ENCODE data around the gene PPP1CB.
A peak's percentile ranks its signal among the peaks of the same experiment; 100 is the strongest.

Gene PPP1CB

GRCh38 chr2:28810384-28811285 lies 59.0 kb downstream of the PPP1CB start, which contains the start of gene SPDYA:
Gene SPDYA (plus strand): TSS chr2:28810834. CDS start chr2:28816015, 5,181 bp downstream.
- H2AFZ ChIP-seq (ENCODE audit: low read length): no peak within 1 kb of the TSS
- WGBS, 2 donors (ENCODE audit: extremely low coverage in 2 of 2, insufficient read length in 2 of 2, insufficient replicate concordance in 1 of 2): no CpG with 5 or more reads among the region's 97 CpGs
- H4K91ac ChIP-seq (ENCODE audit: low read depth, low read length, poor library complexity): no peak within 1 kb of the TSS
- peak within 1 kb of the TSS; percentile 80 for H3K23ac ChIP-seq (ENCODE audit: low read depth, low read length, poor library complexity)
- peak; percentile 54 for DNase-seq (ENCODE audit: low spot score)
- H3K27ac ChIP-seq (replicated peaks; ENCODE audit: low read length): peak within 1 kb of the TSS; percentile 75
- H2BK5ac ChIP-seq (ENCODE audit: low read length): no peak within 1 kb of the TSS
- peak within 1 kb of the TSS; percentile 83 for H3K4me2 ChIP-seq (ENCODE audit: insufficient read depth, low read length, poor library complexity, severe bottlenecking)
- peak within 1 kb of the TSS in 1 of 2 donors; percentile 86 for H3K4me3 ChIP-seq (ENCODE audit: low read length in 2 of 2)
- peaks cover 0 to 6% of the 10 kb centered on the region in 2 donors for H3K4me1 ChIP-seq (ENCODE audit: control insufficient read depth in 2 of 2, insufficient read depth in 1 of 2, low read depth in 1 of 2, low read length in 2 of 2)
- H2BK15ac ChIP-seq (ENCODE audit: low read length): no peak within 1 kb of the TSS
- peaks cover 0 to 2% of the 10 kb centered on the region in 2 donors for H3K9me3 ChIP-seq (replicated peaks in 1 of 2; ENCODE audit: control insufficient read depth in 2 of 2, insufficient read depth in 1 of 2, low read depth in 1 of 2, low read length in 2 of 2)
- peaks cover 0 to 38% of the 10 kb centered on the region in 2 donors for H3K36me3 ChIP-seq (replicated peaks in 1 of 2; ENCODE audit: control insufficient read depth in 2 of 2, insufficient read depth in 2 of 2, low read length in 2 of 2)
- peak within 1 kb of the TSS; percentile 61 for H2BK120ac ChIP-seq (ENCODE audit: low read depth, low read length)
- peak within 1 kb of the TSS; percentile 60 for H3K9ac ChIP-seq (ENCODE audit: low read depth, low read length, poor library complexity)
- peaks cover 1% of the 10 kb centered on the region for H3K79me1 ChIP-seq (ENCODE audit: low read depth, low read length)
- peaks cover 0 to 8% (median 0%) of the 10 kb centered on the region in 3 experiments for H3K27me3 ChIP-seq (ENCODE audit: control insufficient read depth in 3 of 3, insufficient read depth in 3 of 3, low read depth in 1 of 3, low read length in 3 of 3)
- H2AK5ac ChIP-seq (ENCODE audit: low read depth, low read length): peak within 1 kb of the TSS; percentile 92
- H2BK12ac ChIP-seq (ENCODE audit: low read length): peak within 1 kb of the TSS; percentile 97
- H3K4ac ChIP-seq (ENCODE audit: low read length): no peak within 1 kb of the TSS
- H4K8ac ChIP-seq (ENCODE audit: low read depth, low read length): peak within 1 kb of the TSS; percentile 43
- peak within 1 kb of the TSS; percentile 97 for H3K18ac ChIP-seq (ENCODE audit: low read length)
- peak within 1 kb of the TSS; percentile 89 for H3K14ac ChIP-seq (ENCODE audit: low read length)

GRCh38 chr2:28818053-28818452 lies 66.4 kb downstream of the PPP1CB start:
- Histone ChIP-seq H2BK15ac (ENCODE audit: low read length) (no peak overlapping the region), H4K8ac (ENCODE audit: low read depth, low read length) (no peak overlapping the region), H3K23ac (ENCODE audit: low read depth, low read length, poor library complexity) (no peak overlapping the region), H3K4me3 (ENCODE audit: low read length in 2 of 2) (no peak overlapping the region), H3K4me1 (ENCODE audit: control insufficient read depth in 2 of 2, insufficient read depth in 1 of 2, low read depth in 1 of 2, low read length in 2 of 2) (no peaks in the 10 kb centered on the region), H3K9me3 (replicated peaks in 1 of 2; ENCODE audit: control insufficient read depth in 2 of 2, insufficient read depth in 1 of 2, low read depth in 1 of 2, low read length in 2 of 2) (no peaks in the 10 kb centered on the region), H2BK5ac (ENCODE audit: low read length) (no peak overlapping the region), H3K27me3 (ENCODE audit: control insufficient read depth in 3 of 3, insufficient read depth in 3 of 3, low read depth in 1 of 3, low read length in 3 of 3) (no peaks in the 10 kb centered on the region), H2BK12ac (ENCODE audit: low read length) (no peak overlapping the region), H3K18ac (ENCODE audit: low read length) (no peak overlapping the region), H2AK5ac (ENCODE audit: low read depth, low read length) (no peak overlapping the region), H3K36me3 (replicated peaks in 1 of 2; ENCODE audit: control insufficient read depth in 2 of 2, insufficient read depth in 2 of 2, low read length in 2 of 2) (no peaks in the 10 kb centered on the region), H3K79me1 (ENCODE audit: low read depth, low read length) (no peaks in the 10 kb centered on the region), H2BK120ac (ENCODE audit: low read depth, low read length) (no peak overlapping the region), H3K27ac (replicated peaks; ENCODE audit: low read length) (no peak overlapping the region), H3K14ac (ENCODE audit: low read length) (no peak overlapping the region), H4K91ac (ENCODE audit: low read depth, low read length, poor library complexity) (no peak overlapping the region), H2AFZ (ENCODE audit: low read length) (no peak overlapping the region), H3K4me2 (ENCODE audit: insufficient read depth, low read length, poor library complexity, severe bottlenecking) (no peak overlapping the region), H3K4ac (ENCODE audit: low read length) (no peak overlapping the region), H3K9ac (ENCODE audit: low read depth, low read length, poor library complexity) (no peak overlapping the region)
- no peak for DNase-seq (ENCODE audit: low spot score)
- no CpG with 5 or more reads among the region's 3 CpGs for WGBS, 2 donors (ENCODE audit: extremely low coverage in 2 of 2, insufficient read length in 2 of 2, insufficient replicate concordance in 1 of 2)

GRCh38 chr2:28821295-28821958 lies 69.8 kb downstream of the PPP1CB start:
- Histone ChIP-seq H3K23ac (ENCODE audit: low read depth, low read length, poor library complexity) (no peak overlapping the region), H3K36me3 (replicated peaks in 1 of 2; ENCODE audit: control insufficient read depth in 2 of 2, insufficient read depth in 2 of 2, low read length in 2 of 2) (no peaks in the 10 kb centered on the region), H3K4me2 (ENCODE audit: insufficient read depth, low read length, poor library complexity, severe bottlenecking) (no peak overlapping the region), H2AK5ac (ENCODE audit: low read depth, low read length) (no peak overlapping the region), H4K91ac (ENCODE audit: low read depth, low read length, poor library complexity) (no peak overlapping the region), H3K27me3 (ENCODE audit: control insufficient read depth in 3 of 3, insufficient read depth in 3 of 3, low read depth in 1 of 3, low read length in 3 of 3) (no peaks in the 10 kb centered on the region), H3K27ac (replicated peaks; ENCODE audit: low read length) (no peak overlapping the region), H3K79me1 (ENCODE audit: low read depth, low read length) (no peaks in the 10 kb centered on the region), H4K8ac (ENCODE audit: low read depth, low read length) (no peak overlapping the region), H3K9ac (ENCODE audit: low read depth, low read length, poor library complexity) (no peak overlapping the region), H3K18ac (ENCODE audit: low read length) (no peak overlapping the region), H2BK15ac (ENCODE audit: low read length) (no peak overlapping the region), H3K4me1 (ENCODE audit: control insufficient read depth in 2 of 2, insufficient read depth in 1 of 2, low read depth in 1 of 2, low read length in 2 of 2) (no peaks in the 10 kb centered on the region), H2BK5ac (ENCODE audit: low read length) (no peak overlapping the region), H3K9me3 (replicated peaks in 1 of 2; ENCODE audit: control insufficient read depth in 2 of 2, insufficient read depth in 1 of 2, low read depth in 1 of 2, low read length in 2 of 2) (no peaks in the 10 kb centered on the region), H3K14ac (ENCODE audit: low read length) (no peak overlapping the region), H3K4me3 (ENCODE audit: low read length in 2 of 2) (no peak overlapping the region), H2BK12ac (ENCODE audit: low read length) (no peak overlapping the region), H2AFZ (ENCODE audit: low read length) (no peak overlapping the region), H3K4ac (ENCODE audit: low read length) (no peak overlapping the region), H2BK120ac (ENCODE audit: low read depth, low read length) (no peak overlapping the region)
- no CpG with 5 or more reads among the region's 8 CpGs for WGBS, 2 donors (ENCODE audit: extremely low coverage in 2 of 2, insufficient read length in 2 of 2, insufficient replicate concordance in 1 of 2)
- peak; percentile 47 for DNase-seq (ENCODE audit: low spot score)

- Histone ChIP-seq H2AK5ac (ENCODE audit: low read depth, low read length) (no peak overlapping the region), H3K4me3 (ENCODE audit: low read length in 2 of 2) (no peak overlapping the region), H3K79me1 (ENCODE audit: low read depth, low read length) (no peaks in the 10 kb centered on the region), H2AFZ (ENCODE audit: low read length) (no peak overlapping the region), H3K27ac (replicated peaks; ENCODE audit: low read length) (no peak overlapping the region), H3K36me3 (replicated peaks in 1 of 2; ENCODE audit: control insufficient read depth in 2 of 2, insufficient read depth in 2 of 2, low read length in 2 of 2) (no peaks in the 10 kb centered on the region), H2BK120ac (ENCODE audit: low read depth, low read length) (no peak overlapping the region), H3K9ac (ENCODE audit: low read depth, low read length, poor library complexity) (no peak overlapping the region), H3K14ac (ENCODE audit: low read length) (no peak overlapping the region), H2BK12ac (ENCODE audit: low read length) (no peak overlapping the region), H2BK15ac (ENCODE audit: low read length) (no peak overlapping the region), H3K18ac (ENCODE audit: low read length) (no peak overlapping the region), H3K23ac (ENCODE audit: low read depth, low read length, poor library complexity) (no peak overlapping the region), H3K4me1 (ENCODE audit: control insufficient read depth in 2 of 2, insufficient read depth in 1 of 2, low read depth in 1 of 2, low read length in 2 of 2) (no peaks in the 10 kb centered on the region), H3K4me2 (ENCODE audit: insufficient read depth, low read length, poor library complexity, severe bottlenecking) (no peak overlapping the region), H3K9me3 (replicated peaks in 1 of 2; ENCODE audit: control insufficient read depth in 2 of 2, insufficient read depth in 1 of 2, low read depth in 1 of 2, low read length in 2 of 2) (no peaks in the 10 kb centered on the region), H3K27me3 (ENCODE audit: control insufficient read depth in 3 of 3, insufficient read depth in 3 of 3, low read depth in 1 of 3, low read length in 3 of 3) (no peaks in the 10 kb centered on the region), H4K8ac (ENCODE audit: low read depth, low read length) (no peak overlapping the region), H2BK5ac (ENCODE audit: low read length) (no peak overlapping the region), H3K4ac (ENCODE audit: low read length) (no peak overlapping the region), H4K91ac (ENCODE audit: low read depth, low read length, poor library complexity) (no peak overlapping the region)
- DNase-seq (ENCODE audit: low spot score): no peak
Measured at GRCh38 chr2:28822036-28822435, 70.4 kb downstream of the PPP1CB start.
